ENCODE measurements around the gene DOCK1.

The DOCK1 gene

DNA sequence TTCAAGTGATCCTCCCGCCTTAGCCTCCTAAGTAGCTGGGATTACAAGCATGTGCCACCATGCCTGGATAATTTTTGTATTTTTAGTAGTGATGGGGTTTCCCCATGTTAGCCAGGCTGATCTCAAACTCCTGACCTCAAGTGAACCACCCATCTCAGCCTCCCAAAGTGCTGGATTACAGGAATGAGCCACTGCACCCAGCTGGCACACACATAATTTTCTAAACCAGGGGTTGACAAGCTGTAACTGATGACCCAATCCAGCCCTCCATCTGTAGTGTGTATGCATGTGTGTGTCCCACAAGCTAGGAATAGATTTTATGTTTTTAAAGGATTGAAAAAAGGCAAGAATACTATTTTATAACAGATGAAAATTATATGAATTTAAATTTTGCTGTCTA is 417.1 kb downstream of the DOCK1 start:
- no peak for DNase-seq

DNA sequence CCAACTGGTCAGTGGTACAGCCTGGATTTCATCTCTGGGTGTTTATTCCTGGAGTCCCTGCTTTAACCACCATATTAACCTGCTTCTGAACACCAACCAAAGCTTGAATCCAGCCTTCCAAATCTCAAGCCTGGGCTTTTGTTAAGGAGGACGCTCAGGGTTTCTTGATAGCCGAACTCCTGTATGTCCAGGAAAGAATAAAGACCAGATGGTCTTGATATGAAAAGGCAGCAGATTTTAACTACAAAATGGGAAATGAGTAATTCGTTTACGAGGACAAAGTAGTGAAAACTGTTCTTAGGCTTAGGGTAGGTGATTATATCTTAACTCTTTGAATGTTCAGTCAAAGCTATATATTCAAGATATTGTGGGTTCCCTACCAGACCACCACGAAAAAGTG is 420.3 kb downstream of the DOCK1 start:
- no peak for DNase-seq

DNA sequence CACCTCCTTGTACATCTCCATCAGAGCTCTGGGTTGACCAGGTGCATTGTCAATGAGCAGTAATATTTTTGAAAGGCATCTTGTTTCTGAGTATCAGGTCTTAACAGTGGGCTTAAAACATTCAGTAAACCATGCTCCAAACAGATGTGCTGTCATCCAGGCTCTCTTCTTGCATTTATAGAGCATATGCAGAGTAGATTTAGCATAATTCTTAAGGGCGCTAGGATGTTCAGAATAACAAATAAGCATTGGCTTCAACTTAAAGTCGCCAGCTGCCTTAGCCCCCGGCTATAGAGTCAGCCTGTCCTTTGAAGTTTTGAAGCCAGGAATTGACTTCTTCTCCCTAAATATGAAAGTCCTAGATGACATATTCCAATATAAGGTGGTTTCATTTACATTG is 421.7 kb downstream of the DOCK1 start:
- DNase-seq, result no peak

DNA sequence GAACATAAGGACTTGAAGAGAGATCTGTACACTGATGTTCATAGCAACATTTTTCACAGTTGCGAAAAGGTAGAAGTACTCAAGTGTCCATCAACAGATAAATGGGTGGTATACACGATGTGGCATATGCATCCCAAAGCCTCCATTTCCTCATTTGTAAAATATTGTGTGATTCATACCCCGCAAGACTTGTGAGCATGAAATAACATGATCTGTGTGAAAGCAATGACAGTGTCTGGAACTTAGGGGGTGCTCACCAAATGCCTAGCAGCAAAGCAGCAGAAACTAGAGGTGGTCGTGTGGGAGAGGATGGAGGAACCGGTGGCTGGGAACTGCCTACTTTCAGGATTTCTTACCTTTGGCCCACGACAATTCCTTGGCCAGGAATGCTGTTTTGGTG is 426.5 kb downstream of the DOCK1 start:
- DNase-seq, result no peak

DNA sequence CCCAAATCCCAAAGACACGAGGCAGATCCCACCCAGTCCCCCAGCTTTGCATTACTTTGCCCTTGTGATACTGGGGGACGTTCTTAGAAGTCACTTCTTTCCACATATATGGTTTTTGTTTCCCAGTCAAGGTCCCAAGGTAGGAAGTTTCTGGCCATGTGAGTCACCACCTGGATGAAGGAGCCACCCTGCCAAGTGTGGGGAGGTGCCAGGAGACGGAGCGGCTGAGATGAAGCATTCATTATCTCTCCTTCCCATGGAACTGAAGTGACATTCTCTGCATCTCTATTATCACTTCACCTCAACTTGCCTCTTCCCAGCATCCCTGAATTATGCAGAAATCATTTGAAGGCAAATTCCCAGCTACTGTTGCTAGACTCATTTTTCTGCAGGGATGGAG is 427.4 kb downstream of the DOCK1 start:
- DNase-seq, result no peak

DNA sequence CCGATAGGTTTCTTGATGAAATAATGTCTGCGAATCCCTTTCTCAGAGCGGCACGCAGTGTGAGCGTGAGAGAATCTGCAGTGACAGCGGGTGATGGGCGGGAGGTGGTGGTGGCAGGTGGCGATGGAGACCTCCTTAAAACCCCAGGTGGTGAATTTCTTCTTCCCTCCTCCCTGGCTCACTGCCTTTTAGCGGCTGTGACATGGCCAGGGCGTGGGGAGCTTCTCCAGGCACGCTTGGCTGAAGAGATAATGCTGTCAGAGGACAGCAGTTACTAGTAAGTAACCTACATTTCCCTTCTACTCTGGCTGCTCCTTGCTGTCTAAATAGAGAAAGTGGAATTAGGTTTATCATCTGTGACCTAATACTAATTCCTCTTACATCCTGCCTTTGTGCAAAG is 432.6 kb downstream of the DOCK1 start:
- no peak for DNase-seq

DNA sequence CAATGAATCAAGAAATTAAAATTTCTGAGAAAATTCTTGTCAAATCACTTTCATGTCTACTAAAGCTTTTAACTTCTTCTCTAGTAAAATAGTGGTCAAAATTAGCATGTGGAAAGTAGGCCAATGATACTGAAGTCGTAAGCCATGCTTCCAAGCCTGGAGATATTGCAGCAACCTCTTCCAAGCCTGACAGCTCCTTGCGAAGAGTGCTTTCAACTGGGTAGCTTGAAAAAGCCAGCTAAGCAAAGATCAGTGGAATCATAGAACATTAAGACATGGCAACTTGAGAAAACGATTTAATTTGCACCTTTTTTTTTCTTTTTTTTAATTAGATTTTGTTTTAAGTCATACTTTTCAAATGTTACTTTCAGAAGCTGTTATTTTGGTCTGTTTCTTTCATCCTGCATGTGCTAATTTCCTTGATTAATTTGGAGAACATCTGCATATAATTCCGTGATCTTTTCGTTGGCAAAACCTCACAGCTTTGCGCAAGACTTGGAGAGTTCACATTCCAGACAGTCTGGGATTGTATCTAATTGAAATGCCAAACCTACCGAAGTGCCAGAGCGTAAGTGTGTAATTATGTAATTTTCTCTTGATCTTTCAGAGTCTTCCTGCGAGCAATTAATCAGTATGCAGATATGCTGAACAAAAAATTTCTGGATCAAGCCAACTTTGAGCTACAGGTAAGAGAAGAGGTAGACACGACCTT is 433.3 kb downstream of the DOCK1 start:
- no peak for DNase-seq

- no peak for DNase-seq
Measured at GRCh38 chr10:127343821-127344220, 438.6 kb downstream of the DOCK1 start.

DNA sequence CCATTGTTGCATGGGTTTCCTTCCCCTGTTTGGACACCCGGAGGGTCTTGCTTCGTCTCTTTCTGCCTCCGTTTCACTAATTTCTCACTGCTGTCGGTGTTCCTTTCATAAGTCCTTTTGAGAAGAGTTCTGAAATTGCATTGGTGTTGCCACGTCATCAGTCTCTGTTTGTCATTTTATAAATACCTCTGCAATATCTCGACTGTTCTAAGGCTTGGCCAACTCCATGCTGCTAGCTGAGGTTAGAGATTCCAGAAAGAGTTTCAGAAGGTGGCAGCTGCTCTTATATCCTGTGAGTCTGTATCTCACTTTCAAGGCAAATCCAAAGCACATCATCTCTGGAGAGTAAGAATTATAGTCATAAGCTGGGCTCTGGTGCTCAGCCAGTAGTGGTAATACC is 439.1 kb downstream of the DOCK1 start:
- no peak for DNase-seq

DNA sequence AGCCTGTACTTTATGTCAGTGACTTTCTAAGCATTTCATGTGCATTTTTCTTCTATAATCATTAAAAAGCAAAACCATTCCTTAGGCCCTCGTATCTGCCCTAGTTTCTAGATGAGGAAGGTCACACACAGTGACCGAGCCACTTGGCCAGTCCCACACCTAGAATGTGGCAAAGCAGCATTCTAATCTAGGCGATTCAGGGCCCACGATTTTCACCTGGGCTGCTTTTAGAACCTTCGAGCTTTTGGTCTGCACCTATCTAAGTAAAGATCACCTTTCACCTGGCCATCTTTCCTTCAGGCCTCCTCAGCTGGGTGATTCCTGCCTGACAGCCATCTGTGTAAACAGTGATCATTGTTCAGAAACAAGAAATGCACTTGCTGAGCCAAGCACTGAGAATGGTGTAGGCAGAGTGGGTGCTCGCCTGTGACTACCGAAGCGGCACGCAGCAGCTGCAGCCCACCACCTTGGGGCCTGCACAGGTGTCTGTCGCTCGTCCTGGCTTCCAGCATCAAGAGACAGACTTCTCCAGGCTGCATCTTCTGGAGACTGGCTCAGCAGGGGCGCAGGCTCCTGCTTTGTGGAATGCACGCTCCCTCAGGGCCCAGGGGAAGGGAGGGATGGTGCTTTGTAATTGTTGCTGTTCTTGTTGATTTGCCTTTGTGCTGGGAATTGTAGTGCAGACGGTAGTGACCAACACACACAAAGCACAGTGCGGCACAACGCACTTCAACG is 440.2 kb downstream of the DOCK1 start:
- no peak for DNase-seq

DNA sequence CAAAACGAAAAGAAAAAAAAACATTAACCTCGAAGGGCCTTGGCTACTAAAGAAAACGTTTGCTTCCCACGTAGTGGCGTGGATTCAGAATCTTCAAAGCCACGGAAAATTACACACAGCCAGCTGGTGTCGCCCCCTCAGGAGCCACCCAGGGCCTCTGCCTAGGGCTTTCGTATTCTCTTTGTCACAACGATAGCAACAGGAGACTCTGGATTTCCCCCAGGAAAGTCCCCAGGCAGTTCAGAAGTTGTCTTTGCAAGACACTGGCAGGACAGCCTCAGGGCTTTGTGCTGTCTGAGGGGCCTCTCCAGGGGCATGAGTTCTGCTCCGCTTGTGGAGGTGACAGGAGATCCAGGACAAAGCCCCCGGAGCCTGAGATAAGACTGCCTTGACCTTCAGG is 441.4 kb downstream of the DOCK1 start:
- DNase-seq, result no peak

GRCh38 chr10:127347202-127347959 is 442.2 kb downstream of the DOCK1 start:
- no peak for DNase-seq

GRCh38 chr10:127349737-127350136 is 444.5 kb downstream of the DOCK1 start:
- DNase-seq, result no peak

DNA sequence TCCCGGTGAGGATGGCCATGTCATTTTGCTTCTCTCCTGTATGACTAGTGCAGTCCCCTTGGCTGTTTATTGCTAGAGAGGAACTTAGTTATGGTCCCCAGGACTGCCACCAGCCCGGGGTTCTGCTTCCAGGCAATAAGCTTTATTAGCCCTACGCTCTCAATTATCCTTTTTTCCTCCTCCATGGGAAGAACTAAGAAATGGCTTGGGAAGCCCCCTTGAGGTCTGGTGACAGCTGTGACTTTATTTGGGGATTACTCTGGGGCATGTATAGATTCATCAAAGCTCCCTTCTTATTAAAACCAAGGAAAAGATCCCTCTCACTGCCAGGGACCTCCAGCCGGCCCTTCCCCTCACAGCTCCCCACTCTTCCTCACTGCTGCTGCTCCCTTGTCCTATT is 446.3 kb downstream of the DOCK1 start:
- no peak for DNase-seq

GRCh38 chr10:127353544-127353943 is 448.3 kb downstream of the DOCK1 start:
- no peak for DNase-seq

DNA sequence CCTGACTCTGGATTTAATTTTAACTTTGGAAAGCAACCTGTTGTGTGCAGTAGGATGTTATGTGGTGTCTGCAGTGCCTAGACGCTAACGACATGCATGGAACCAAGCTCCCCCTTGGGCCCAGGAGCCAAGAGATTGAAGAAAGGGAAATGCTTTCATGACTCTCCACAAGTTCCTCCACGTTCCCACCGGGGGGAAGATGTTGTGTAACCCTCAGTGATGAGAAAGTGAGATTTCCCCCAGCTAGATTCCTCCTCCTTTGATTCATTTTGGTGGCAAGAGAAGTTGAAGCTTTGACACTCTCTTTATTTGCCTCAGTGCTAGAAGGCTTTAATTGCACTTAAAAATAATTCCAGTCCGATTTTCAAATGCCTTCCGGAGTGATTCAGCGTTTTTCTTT is 449.0 kb downstream of the DOCK1 start:
- DNase-seq, result no peak

- DNase-seq, result no peak
Measured at GRCh38 chr10:127354992-127355391, 449.8 kb downstream of the DOCK1 start.

GRCh38 chr10:127356360-127356759 is 451.1 kb downstream of the DOCK1 start:
- no peak for DNase-seq

- no peak for DNase-seq
Measured at GRCh38 chr10:127357265-127357664, 452.0 kb downstream of the DOCK1 start.

- DNase-seq, result no peak
Measured at GRCh38 chr10:127358337-127358736, 453.1 kb downstream of the DOCK1 start.

- DNase-seq, result no peak
Measured at GRCh38 chr10:127364034-127364433, 458.8 kb downstream of the DOCK1 start.

- no peak for DNase-seq
Measured at GRCh38 chr10:127368101-127368500, 462.9 kb downstream of the DOCK1 start.

DNA sequence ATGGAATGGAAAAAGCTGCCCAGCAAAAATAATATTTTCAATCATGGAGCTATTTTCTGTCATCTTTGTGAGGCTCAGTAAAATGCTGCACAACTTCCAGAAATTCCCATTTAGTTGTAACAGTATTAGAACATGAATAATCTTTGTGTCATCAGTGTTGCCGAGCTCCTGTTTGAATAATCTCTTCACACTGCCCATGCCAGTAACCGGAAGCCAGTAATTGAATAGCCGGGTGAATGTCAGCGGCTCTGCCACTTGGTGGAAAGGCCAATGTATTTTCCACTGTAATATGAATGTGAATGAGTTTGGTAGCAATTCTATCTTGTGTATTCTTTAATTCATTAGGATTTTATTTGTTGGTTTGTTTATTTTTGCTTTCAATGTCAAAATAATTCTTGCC is 463.7 kb downstream of the DOCK1 start:
- DNase-seq, result no peak

GRCh38 chr10:127370601-127371000 is 465.4 kb downstream of the DOCK1 start:
- DNase-seq, result no peak
